Measurements from ENCODE around the gene KANK3.
"Not testable (repeated sequence)": the region's sequence is repeated elsewhere in the genome, so short reads cannot be mapped to it uniquely, and the experiment has no call there.

Gene KANK3

GRCh38 chr19:8363803-8364771 is 21.0 kb upstream of the KANK3 start, which contains the start of gene ANGPTL4:
ANGPTL4 (plus strand) TSS chr19:8364155; CDS start chr19:8364322, 167 bp downstream.
- no peak for DNase-seq (ENCODE audit: insufficient read length)
- TF ChIP-seq TAF1 (IDR thresholded peaks at IDR 0.05; ENCODE audit: borderline replicate concordance, low read depth, low read length) (no peak), POLR2A (IDR thresholded peaks at IDR 0.05; ENCODE audit: low read depth, low read length) (no peak), POLR2AphosphoS5 (IDR thresholded peaks at IDR 0.05; ENCODE audit: low read depth, low read length) (no peak)

GRCh38 chr19:8361921-8362793 is 19.1 kb upstream of the KANK3 start:
- TF ChIP-seq POLR2A (IDR thresholded peaks at IDR 0.05; ENCODE audit: low read depth, low read length): no peak
- TF ChIP-seq TAF1 (IDR thresholded peaks at IDR 0.05; ENCODE audit: borderline replicate concordance, low read depth, low read length): no peak
- FAIRE-seq (no peak), DNase-seq (ENCODE audit: insufficient read length) (no peak)

More at GRCh38 chr19:8363803-8364771, 21.0 kb upstream of the KANK3 start, which contains the start of gene ANGPTL4:
- no peak for FAIRE-seq

- FAIRE-seq: no peak
- TF ChIP-seq POLR2AphosphoS5 (IDR thresholded peaks at IDR 0.05; ENCODE audit: low read depth, low read length) (no peak), POLR2A (IDR thresholded peaks at IDR 0.05; ENCODE audit: low read depth, low read length) (no peak), TAF1 (IDR thresholded peaks at IDR 0.05; ENCODE audit: borderline replicate concordance, low read depth, low read length) (no peak)
- no peak for DNase-seq (ENCODE audit: insufficient read length)
Observed at GRCh38 chr19:8360196-8360595, 17.1 kb upstream of the KANK3 start.

DNA sequence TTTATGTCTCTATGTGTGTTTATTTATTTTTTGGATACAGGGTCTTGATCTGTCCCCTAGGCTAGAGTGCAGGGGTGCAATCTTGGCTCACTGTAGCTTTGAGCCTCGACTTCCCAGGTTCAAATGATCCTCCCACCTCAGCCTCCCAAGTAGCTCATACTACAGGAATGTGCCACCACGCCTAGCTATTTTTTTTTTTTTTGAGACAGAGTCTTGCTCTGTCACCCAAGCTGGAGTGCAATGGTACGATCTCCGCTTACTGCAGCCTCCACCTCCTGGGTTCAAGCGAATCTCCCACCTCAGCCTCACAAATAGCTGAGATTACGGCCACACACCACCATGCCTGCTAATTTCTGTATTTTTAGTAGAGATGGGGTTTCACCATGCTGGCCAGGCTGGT is 15.9 kb upstream of the KANK3 start:
- FAIRE-seq (no peak), DNase-seq (ENCODE audit: insufficient read length) (no peak)
- TF ChIP-seq TAF1 (IDR thresholded peaks at IDR 0.05; ENCODE audit: borderline replicate concordance, low read depth, low read length) (no peak), POLR2AphosphoS5 (IDR thresholded peaks at IDR 0.05; ENCODE audit: low read depth, low read length) (no peak), POLR2A (IDR thresholded peaks at IDR 0.05; ENCODE audit: low read depth, low read length) (no peak)

DNA sequence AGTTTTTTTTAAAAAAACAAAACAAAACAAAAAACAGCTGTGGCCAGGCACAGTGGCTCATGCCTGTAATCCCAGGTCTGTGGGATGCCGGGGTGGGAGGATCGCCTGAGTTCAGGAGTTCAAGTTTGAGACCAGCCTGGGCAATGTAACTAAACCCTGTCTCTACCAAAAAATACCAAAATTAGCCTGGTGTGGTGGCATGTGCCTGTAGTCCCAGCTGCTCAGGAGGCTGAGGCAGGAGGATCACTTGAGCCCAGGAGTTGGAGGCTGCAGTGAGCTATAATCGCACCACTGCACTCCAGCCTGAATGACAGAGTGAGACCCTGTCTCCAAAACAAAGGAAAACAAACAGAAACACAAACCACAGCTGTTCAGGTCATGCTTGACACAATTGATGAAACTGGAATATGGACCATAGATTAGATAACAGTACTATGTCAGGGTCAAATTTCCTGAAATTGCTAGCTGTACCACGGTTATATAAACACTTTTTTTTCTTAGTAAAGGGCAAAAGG is 14.0 kb upstream of the KANK3 start:
- TF ChIP-seq TAF1 (IDR thresholded peaks at IDR 0.05; ENCODE audit: borderline replicate concordance, low read depth, low read length) (no peak), POLR2A (IDR thresholded peaks at IDR 0.05; ENCODE audit: low read depth, low read length) (no peak), POLR2AphosphoS5 (IDR thresholded peaks at IDR 0.05; ENCODE audit: low read depth, low read length) (no peak)
- DNase-seq (ENCODE audit: insufficient read length): no peak
- FAIRE-seq: no peak

DNA sequence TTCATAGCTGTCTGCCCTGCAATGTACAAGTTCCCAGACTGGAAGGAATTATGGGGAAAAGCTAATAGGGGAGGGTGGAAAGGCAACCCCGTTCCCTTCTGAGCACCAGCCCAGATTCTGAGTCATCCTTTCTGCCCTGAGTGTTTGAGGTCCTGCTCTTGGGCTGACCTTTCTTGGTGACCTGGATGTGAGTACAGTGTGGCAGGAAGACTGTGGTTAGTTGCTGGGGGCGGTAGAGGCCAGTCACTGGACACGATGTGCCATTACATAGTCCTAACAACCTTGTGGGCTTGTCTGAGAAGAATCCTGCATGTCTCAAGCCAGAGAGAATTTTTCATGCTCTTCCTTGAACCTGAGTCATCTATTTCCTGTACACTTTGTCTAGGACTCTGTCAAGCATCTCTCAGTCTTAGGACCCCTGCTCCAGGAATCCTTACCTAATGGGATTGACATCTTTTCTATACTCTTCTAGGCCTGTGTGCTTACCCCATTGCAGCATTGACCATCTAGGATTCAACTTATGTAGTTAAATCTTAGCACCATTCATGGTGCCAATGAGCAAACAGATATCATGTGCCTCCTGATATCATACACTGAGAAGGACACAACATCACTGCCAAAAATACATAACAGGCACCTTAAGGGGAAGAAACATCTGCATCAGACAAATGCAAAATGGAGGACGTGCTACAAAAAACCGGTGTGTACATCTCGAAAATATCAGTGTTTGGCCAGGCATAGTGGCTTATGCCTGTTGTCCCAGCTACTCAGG is 12.8 kb upstream of the KANK3 start:
- DNase-seq (ENCODE audit: insufficient read length): no peak
- TF ChIP-seq POLR2A (IDR thresholded peaks at IDR 0.05; ENCODE audit: low read depth, low read length): no peak
- TF ChIP-seq POLR2AphosphoS5 (IDR thresholded peaks at IDR 0.05; ENCODE audit: low read depth, low read length): no peak
- TF ChIP-seq TAF1 (IDR thresholded peaks at IDR 0.05; ENCODE audit: borderline replicate concordance, low read depth, low read length): no peak
- no peak for FAIRE-seq

- DNase-seq (ENCODE audit: insufficient read length); FAIRE-seq: not testable (repeated sequence)
Observed at GRCh38 chr19:8352845-8353244, 9.8 kb upstream of the KANK3 start.

GRCh38 chr19:8352134-8352827 is 9.2 kb upstream of the KANK3 start:
- FAIRE-seq (no peak), DNase-seq (ENCODE audit: insufficient read length) (no peak)
- no peak for TF ChIP-seq POLR2A (IDR thresholded peaks at IDR 0.05; ENCODE audit: low read depth, low read length)
- no peak for TF ChIP-seq TAF1 (IDR thresholded peaks at IDR 0.05; ENCODE audit: borderline replicate concordance, low read depth, low read length)
- no peak for TF ChIP-seq POLR2AphosphoS5 (IDR thresholded peaks at IDR 0.05; ENCODE audit: low read depth, low read length)

DNA sequence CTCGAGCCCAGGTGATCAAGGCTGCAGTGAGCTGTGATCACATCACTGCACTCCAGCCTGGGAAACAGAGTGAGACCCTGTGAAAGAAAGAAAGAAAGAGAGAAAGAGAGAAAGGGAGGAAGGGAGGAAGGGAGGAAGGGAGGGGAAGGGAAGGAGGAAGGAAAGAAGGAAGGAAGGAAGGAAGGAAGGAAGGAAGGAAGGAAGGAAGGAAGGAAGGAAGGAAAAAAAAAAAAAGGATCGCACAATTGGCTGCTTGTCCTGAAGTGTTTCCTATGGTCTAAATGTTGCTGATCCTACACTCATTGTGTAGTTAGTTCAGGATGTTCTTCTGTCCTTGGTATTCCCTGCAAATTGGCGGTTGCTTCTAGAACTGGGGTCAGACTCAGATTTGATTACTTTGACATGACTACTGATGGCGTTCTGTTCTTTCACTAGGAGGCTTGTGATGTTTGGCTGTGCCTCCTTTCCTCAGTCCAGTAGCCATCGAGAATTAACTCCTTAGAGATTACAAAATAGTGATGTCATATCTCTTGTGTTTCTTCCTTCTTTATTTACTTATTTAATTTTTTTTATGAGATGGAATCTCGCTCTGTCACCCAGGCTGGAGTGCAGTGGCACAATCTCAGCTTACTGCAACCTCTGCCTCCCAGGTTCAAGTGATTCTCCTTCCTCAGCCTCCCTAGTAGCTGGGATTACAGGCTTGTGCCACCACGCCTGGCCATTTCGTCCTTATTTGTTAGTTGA is 6.7 kb upstream of the KANK3 start:
- not testable (repeated sequence) for DNase-seq (ENCODE audit: insufficient read length); FAIRE-seq

DNA sequence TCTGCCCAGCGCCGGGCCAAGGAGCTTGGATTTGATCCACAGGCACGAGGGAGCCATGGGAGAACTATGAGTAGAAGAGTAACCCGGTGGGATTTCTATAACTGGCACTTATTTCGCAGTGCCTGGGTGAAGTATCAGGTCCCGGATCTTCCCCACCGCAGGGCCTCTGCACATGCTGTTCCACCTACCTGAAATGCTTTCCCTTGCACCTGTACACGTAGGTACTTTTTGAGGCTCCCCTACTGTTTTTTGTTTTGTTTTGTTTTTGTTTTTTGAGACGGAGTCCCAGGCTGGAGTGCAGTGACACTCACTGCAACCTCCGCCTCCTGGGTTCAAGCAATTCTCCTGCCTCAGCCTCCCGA is 402 bp upstream of the KANK3 start:
- no peak for DNase-seq (ENCODE audit: insufficient read length)
- no peak for FAIRE-seq
- TF ChIP-seq POLR2A (IDR thresholded peaks at IDR 0.05; ENCODE audit: low read depth, low read length): no peak
- no peak for TF ChIP-seq TAF1 (IDR thresholded peaks at IDR 0.05; ENCODE audit: borderline replicate concordance, low read depth, low read length)
- TF ChIP-seq POLR2AphosphoS5 (IDR thresholded peaks at IDR 0.05; ENCODE audit: low read depth, low read length): no peak
